HG03354 (cell line): ENCODE measurements around the gene HSPB7.
"Not testable (repeated sequence)": the region's sequence is repeated elsewhere in the genome, so short reads cannot be mapped to it uniquely, and the experiment has no call there.

ENCODE experiments used
- ATAC-seq: cut with Tn5 transposase; IDR thresholded peaks from one replicate; pipeline ENCODE4 v1.9.1; 2021; ENCODE audit warnings: mild to moderate bottlenecking; ENCODE audit not compliant: unreplicated experiment, poor library complexity, severe bottlenecking

Gene HSPB7

DNA sequence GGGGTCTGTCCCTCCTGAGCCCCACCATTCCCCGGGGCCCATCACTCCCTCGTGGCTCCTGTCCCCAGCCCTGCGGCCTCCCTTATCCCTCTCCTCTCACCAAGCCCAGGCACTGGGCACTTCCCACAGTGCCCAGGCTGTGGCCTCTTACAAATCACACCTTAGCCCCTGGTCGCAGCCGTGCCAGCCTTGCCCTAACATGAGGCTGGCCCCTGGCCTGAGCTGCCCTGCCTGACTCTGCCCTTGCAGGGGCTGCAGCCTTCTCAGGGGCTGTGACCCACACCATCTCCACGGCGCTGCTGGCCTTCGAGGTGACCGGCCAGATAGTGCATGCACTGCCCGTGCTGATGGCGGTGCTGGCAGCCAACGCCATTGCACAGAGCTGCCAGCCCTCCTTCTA, 34.1 kb upstream of the HSPB7 start:
- ATAC-seq: not testable (repeated sequence)

DNA sequence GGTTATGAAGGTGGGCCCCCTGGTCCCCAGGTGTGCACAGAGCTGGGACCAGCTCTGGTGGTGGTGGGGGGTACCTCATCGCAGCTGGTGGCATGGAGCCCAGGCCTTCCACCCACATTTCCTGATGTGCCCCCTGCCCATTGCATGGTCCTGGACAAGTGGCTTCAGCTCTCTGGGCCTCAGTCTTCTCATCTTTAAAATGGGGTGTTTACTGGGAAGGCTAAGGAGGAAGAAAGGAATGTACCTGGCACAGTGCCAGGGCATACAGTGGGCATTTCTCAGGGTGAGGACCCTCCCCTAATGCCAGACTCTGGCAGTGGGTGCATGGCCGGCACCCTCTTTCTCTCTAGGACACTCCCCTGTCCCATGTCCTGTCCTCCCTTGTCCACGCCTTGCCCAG, 33.2 kb upstream of the HSPB7 start:
- no peak for ATAC-seq

DNA sequence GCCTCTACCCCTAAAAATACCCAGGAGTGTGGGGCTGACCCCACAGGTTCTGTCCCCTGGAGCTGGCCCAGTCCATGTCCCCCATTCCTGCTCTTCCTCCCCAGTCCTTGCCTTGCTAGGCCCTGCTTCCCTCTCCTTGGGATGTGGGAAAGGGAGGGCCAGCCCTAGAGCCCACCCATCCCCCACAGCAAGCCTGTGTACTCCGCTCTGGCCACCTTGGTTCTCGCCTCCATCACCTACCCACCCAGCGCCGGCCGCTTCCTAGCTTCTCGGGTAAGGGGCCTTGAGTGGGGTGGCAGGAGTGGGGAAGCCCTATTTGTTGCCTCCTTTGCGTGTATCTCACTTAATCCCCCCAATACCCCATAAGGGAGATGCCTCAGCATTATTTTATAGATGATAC, 32.5 kb upstream of the HSPB7 start:
- no peak for ATAC-seq

DNA sequence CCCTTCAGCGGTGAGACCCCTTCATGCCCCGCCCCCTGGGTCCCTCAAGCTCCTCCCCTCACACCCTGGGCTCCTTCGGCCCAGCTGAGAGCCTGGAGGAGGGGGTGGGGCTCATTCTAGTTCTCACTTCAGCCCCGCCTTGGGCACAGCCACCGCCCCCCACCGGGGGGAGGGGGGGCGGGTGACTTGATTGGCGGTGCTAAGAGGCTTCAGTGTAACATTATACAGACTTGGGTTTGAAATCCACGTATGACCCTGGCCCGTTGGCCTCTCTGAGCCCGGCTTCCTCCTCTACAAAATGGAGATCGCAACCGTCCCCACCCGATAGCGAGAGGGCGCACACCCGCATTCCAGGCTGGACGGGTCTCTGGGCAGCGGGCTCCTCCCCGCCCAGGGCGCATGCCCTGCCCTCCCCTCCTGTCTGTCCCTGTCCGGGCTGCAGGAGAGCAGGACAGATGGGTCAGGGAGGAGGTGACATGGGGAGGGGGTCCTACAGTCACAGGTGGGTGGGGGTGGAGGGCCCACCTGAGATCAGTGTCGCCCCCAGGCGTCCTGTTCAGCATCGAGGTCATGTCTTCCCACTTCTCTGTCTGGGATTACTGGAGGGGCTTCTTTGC, 30.8 kb upstream of the HSPB7 start:
- no peak for ATAC-seq

GRCh38 chr1:16047791-16048475, 30.1 kb upstream of the HSPB7 start:
- ATAC-seq: no peak

DNA sequence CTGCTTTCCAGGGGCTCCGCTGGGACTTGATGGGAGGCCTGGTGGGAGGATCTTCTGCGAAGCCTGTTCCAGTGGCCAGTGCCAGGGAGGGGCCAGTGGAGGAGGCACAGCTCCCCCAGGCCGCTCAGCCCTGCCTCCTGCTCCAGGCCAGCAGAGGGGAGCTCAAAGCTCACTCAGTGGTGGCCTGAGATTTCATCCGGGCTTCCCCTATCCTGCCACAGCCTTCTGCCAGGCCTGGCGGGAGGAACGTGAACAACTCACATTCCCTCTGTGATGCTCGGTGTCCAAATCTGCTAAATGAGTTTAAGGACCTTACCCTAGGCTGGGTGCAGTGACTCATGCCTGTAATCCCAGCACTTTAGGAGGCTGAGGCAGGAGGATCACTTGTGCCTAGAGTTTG, 29.0 kb upstream of the HSPB7 start:
- no peak for ATAC-seq

DNA sequence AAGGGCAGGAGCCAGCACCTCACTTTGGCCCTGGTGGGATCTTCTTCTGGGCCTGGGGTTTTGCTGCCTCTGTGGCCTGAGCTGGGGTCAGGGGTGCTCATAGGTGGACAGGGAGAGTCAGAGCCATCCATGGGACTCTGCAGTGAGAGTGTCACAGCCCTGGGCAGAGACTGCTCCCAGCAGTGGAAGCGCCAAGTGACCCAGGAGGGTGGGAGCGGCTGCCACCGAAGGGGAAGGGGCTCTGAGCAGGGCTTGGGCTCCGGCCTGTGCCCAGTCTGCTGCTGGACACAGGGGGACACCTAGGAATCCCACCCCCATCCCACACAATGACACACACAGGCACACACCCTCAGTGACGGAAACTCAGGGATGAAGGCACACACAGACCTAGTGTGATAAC, 26.1 kb upstream of the HSPB7 start:
- ATAC-seq: no peak

DNA sequence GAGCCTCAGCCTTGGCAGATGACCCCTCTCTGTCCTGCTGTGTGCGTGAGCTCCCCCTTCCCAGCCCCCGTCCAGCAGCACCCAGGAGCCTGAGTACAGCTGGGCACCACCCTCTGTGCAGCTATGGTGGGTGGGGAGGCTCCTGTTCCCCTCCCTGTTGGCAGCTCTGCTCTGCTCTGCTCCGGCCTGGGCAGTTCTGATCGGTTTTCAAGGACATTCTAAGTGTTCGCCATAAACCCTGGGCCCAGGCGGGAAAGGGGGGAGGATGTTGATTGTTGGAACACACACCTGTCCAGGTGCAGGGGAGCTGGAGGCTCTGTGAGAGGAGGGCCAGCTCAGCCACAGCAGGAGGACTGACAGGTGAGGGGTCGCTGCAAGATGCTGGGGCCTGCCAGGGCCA, 25.7 kb upstream of the HSPB7 start, which contains the start of gene CLCNKB:
Gene CLCNKB (plus strand): TSS at position 262 of the 400 bp plus-strand sequence. CDS start 711 bp downstream, outside the sequence.
- ATAC-seq: no peak

DNA sequence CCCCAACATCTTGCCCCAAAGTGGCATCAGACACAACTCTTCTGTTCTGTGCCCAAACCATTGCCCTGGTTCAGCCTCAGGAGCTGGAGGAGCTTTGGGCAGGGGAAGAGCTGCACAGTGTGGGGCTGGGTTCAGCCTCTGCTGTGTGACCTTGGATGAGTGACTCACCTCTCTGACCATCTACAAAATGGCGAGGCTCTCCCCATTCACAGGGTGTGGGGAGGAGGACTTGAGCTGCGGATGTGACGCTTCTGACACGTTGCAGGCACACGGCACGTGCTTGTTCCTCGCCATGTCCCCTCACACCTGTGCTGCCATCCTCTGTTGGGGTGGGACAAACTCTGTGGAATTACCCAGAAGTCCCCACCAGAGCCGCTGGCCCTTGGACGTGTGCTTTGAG, 24.8 kb upstream of the HSPB7 start:
- ATAC-seq: not testable (repeated sequence)

GRCh38 chr1:16042096-16042495, 24.3 kb upstream of the HSPB7 start:
- no peak for ATAC-seq

DNA sequence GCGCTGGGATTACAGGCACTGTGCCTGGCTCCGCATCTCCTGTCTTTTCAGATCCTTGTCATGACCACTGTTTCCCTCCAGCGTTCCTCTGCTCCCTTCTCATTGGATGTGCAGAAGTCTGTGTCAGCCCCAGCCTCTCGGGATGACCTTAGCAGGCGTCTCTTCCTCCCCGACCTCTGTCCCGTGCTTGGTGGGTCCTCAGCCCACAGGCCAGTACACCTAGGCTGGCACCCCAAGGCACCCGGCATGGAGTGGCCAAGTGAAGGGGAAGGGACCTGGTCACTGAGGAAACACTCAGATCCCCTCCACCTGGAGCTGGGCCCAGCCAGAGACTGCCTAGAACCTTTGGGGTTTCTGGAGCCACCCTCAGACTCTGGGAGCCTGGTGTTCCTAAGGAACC, 23.4 kb upstream of the HSPB7 start:
- no peak for ATAC-seq

DNA sequence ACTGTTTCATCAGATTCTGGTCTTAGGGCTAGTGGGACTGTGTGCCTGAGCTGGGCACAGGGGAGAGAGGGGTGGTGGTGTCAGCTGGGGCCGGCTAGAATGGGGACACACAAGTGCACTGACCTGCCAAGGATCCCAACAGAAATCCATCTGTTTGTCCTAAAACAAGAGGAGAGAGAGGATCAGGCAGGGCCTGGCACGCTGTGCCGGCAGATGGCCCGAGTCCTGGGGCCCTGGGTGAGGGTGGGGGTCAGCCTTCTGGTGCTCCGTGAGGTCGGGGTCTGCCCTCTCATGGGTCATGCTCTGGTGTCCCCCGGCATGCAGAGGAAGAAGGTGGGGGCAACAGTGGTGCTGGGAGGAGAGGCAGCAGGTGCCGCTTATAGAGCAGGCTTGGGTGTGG, 22.0 kb upstream of the HSPB7 start:
- ATAC-seq: not testable (repeated sequence)

DNA sequence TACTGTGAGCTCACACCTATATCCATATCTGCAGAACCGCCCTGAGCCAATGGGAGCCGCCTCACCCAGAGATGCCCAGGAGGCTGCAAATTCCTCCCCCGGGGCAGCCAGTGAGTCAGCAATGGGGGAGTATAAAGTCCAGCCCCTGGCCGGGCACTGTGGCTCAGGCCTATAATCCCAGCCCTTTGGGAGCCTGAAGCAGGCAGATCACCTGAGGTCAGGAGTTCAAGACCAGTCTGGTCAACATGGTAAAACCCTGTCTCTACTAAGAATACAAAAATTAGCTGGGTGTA, 20.7 kb upstream of the HSPB7 start:
- ATAC-seq: no peak

DNA sequence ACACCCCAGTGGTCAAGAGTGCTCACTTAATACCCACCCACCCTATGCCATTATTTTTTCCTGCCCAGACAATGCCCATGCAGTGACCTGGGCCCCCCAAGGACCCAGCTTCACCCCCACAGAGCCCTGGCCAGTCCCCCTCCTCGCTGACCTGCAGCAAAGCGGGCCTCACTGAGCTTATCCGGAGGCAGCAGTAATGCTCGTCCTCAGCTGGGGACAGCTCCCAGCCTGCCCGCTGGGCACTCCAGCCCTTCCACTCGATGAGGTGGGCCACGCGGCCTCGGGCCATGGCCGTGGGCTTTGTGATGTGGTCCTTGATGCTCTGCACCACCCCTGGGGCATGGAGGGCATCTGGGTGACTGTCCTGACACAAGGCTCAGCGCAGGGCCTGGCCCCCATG, 18.6 kb upstream of the HSPB7 start:
- ATAC-seq: not testable (repeated sequence)

- ATAC-seq: not testable (repeated sequence)
Measured at GRCh38 chr1:16033103-16033632, 15.3 kb upstream of the HSPB7 start.

- peak; percentile 71 for ATAC-seq
Measured at GRCh38 chr1:16032388-16033102, 14.7 kb upstream of the HSPB7 start.

GRCh38 chr1:16031551-16031950, 13.7 kb upstream of the HSPB7 start:
- ATAC-seq: no peak

DNA sequence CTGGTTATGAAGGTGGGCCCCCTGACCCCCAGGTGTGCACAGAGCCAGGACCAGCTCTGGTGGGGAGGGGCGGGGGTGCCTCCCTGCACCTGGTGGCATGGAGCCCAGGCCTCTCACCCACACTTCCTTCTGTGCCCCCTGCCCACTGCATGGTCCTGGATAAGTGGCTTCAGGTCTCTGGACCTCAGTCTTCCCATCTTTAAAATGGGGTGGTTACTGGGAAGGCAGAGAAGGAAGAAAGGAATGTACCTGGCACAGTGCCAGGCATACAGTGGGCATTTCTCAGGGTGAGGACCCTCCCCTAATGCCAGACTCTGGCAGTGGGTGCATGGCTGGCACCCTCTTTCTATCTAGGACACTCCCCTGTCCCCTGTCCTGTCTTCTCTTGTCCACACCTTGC, 11.4 kb upstream of the HSPB7 start:
- ATAC-seq: no peak

DNA sequence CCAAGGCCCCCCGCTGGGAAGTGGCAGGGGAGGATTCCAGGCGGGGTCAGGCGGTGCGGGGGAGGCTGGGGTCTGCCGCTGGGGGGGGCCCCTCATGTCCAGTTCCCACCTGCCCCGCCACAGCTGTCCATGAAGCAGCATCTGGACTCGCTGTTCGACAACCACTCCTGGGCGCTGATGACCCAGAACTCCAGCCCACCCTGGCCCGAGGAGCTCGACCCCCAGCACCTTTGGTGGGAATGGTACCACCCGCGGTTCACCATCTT, 11.1 kb upstream of the HSPB7 start:
- ATAC-seq: not testable (repeated sequence)

GRCh38 chr1:16028237-16029002, 10.6 kb upstream of the HSPB7 start:
- ATAC-seq: no peak
